Neural cell (in vitro differentiated cells): ENCODE measurements around the gene FOXE1. TPM values are rescaled to one million over a fixed set of nuclear protein-coding genes. Genes with fewer than 3 reads are reported as not detected.

Experiments used
- H2AFZ ChIP-seq: fragments of 200-600, 300-800 bp; sonication (generic), shearing (Covaris generic); 2 replicates; pipeline ENCODE4 v1.6.0; 2014; ENCODE audit warnings: low read depth, mild to moderate bottlenecking, antibody characterized with exemption, low read length, moderate library complexity
- H3F3A ChIP-seq: fragments of 200-600 bp; shearing (Covaris generic); 2 replicates; pipeline ENCODE4 v1.6.1; 2016; ENCODE audit warnings: mild to moderate bottlenecking, moderate library complexity, mixed read lengths, antibody characterized with exemption, low read length; ENCODE audit not compliant: insufficient read depth, poor library complexity, severe bottlenecking
- H3K27ac ChIP-seq: fragments of 200-600, 300-800 bp; sonication (generic), shearing (Covaris generic); 2 replicates; pipeline ENCODE4 v1.5.1; 2014; ENCODE audit warnings: mild to moderate bottlenecking, low read length, moderate library complexity
- H3K27me3 ChIP-seq: fragments of 300-800, 200-600 bp; sonication (generic), shearing (Covaris generic); 2 replicates; pipeline ENCODE4 v1.6.0; 2014; ENCODE audit warnings: mild to moderate bottlenecking, low read depth, low read length, moderate library complexity; ENCODE audit not compliant: insufficient read depth
- H3K36me3 ChIP-seq: fragments of 300-800, 200-600 bp; sonication (generic), shearing (Covaris generic); 2 replicates; pipeline ENCODE4 v1.5.1; 2014; ENCODE audit warnings: mild to moderate bottlenecking, antibody characterized with exemption, low read length, moderate library complexity; ENCODE audit not compliant: insufficient read depth
- H3K4me2 ChIP-seq: fragments of 300-800, 200-600 bp; sonication (generic), shearing (Covaris generic); 2 replicates; pipeline ENCODE4 v1.6.0; 2014; ENCODE audit warnings: mild to moderate bottlenecking, low read length
- H3K4me3 ChIP-seq: fragments of 300-800, 200-600 bp; sonication (generic), shearing (Covaris generic); 2 replicates; pipeline ENCODE4 v1.5.1; 2014; ENCODE audit warnings: mild to moderate bottlenecking, low read length, moderate library complexity
- H3K79me2 ChIP-seq: fragments of 200-600 bp; shearing (Covaris generic); replicated peaks from 2 replicates; pipeline ENCODE4 v1.6.0; 2014; ENCODE audit warnings: mild to moderate bottlenecking, low read length, moderate library complexity; ENCODE audit not compliant: insufficient read depth
- H3K9ac ChIP-seq: fragments of 300-800, 200-600 bp; sonication (generic), shearing (Covaris generic); 2 replicates; pipeline ENCODE4 v1.6.1; 2016; ENCODE audit warnings: mild to moderate bottlenecking, low read length, mixed read lengths
- H3K9me2 ChIP-seq: fragments of 200-600 bp; shearing (Covaris generic); 2 replicates; pipeline ENCODE4 v1.6.1; 2016; ENCODE audit warnings: mild to moderate bottlenecking, low read length, mixed read lengths; ENCODE audit not compliant: insufficient read depth
- H3K9me3 ChIP-seq: fragments of 200-600, 300-800 bp; sonication (generic), shearing (Covaris generic); 2 replicates; pipeline ENCODE4 v1.6.1; 2016; ENCODE audit warnings: mild to moderate bottlenecking, mixed run types, low read length, moderate library complexity, mixed read lengths
- H4K20me1 ChIP-seq: fragments of 200-600 bp; shearing (Covaris generic); 2 replicates; pipeline ENCODE4 v1.6.1; 2016; ENCODE audit warnings: mild to moderate bottlenecking, mixed run types; ENCODE audit not compliant: insufficient read depth
- CTCF ChIP-seq: fragments of 450-650 bp; IDR thresholded peaks from 2 replicates; pipeline ENCODE4 v1.5.1; 2014; ENCODE audit warnings: antibody characterized with exemption, mild to moderate bottlenecking, moderate library complexity; ENCODE audit not compliant: poor library complexity, severe bottlenecking
- EP300 ChIP-seq: fragments of 450-650 bp; conservative IDR thresholded peaks from 2 replicates; pipeline ENCODE4 v1.6.1; 2014; ENCODE audit warnings: antibody characterized with exemption, mild to moderate bottlenecking, moderate library complexity; ENCODE audit not compliant: poor library complexity, severe bottlenecking
- EZH2 ChIP-seq: fragments of 200-600, 300-800 bp; shearing (Covaris generic), sonication (generic); IDR thresholded peaks from 2 replicates; pipeline ENCODE4 v1.6.1; 2014; ENCODE audit warnings: antibody characterized with exemption, low read length, borderline replicate concordance, mild to moderate bottlenecking; ENCODE audit not compliant: insufficient read depth, poor library complexity, severe bottlenecking
- MXI1 ChIP-seq: fragments of 450-650 bp; conservative IDR thresholded peaks from 2 replicates; pipeline ENCODE4 v1.6.1; 2014; ENCODE audit warnings: antibody characterized with exemption, mild to moderate bottlenecking; ENCODE audit not compliant: poor library complexity, severe bottlenecking
- POLR2AphosphoS5 ChIP-seq: IDR thresholded peaks from 2 replicates; pipeline ENCODE4 v1.6.1; 2012
- RAD21 ChIP-seq: fragments of 450-650 bp; conservative IDR thresholded peaks from 2 replicates; pipeline ENCODE4 v1.6.1; 2014; ENCODE audit warnings: antibody characterized with exemption, mild to moderate bottlenecking, moderate library complexity
- REST ChIP-seq: IDR thresholded peaks from 2 replicates; pipeline ENCODE4 v1.6.1; 2012; ENCODE audit warnings: borderline replicate concordance
- SMC3 ChIP-seq: fragments of 450-650 bp; conservative IDR thresholded peaks from 2 replicates; pipeline ENCODE4 v1.6.1; 2014; ENCODE audit warnings: antibody characterized with exemption, mild to moderate bottlenecking, moderate library complexity; ENCODE audit not compliant: poor library complexity
- TAF1 ChIP-seq: IDR thresholded peaks from 2 replicates; pipeline ENCODE4 v1.6.1; 2012; ENCODE audit warnings: low read depth
- polyA plus RNA-seq: library from polyadenylated mRNA; depleted of rRNA; stranded (reverse); fragments of >200 nt; gene quantifications from 2 replicates; pipeline ENCODE4 v1.2.3, GENCODE V29; 2014

The FOXE1 gene
- polyA plus RNA-seq, 1 donor from 2014 or later: not detected

- no peaks in the 10 kb centered on the region for H3K9me2 ChIP-seq
- no peaks in the 10 kb centered on the region for H3K79me2 ChIP-seq
- no peak overlapping the region for H3K27ac ChIP-seq
- no peak overlapping the region for H3K4me3 ChIP-seq
- no peaks in the 10 kb centered on the region for H3K9me3 ChIP-seq
- no peak overlapping the region for H3K9ac ChIP-seq
- H4K20me1 ChIP-seq: no peaks in the 10 kb centered on the region
- no peak for TF ChIP-seq TAF1
- no peak for TF ChIP-seq POLR2AphosphoS5
- TF ChIP-seq EZH2: no peak
- no peak for TF ChIP-seq CTCF
- TF ChIP-seq REST: no peak
- no peak for TF ChIP-seq EP300
- no peak for TF ChIP-seq MXI1
- no peak for TF ChIP-seq SMC3
- TF ChIP-seq RAD21: no peak
- no peaks in the 10 kb centered on the region for H3K36me3 ChIP-seq
- no peaks in the 10 kb centered on the region for H3K27me3 ChIP-seq
- no peak overlapping the region for H2AFZ ChIP-seq
- no peak overlapping the region for H3K4me2 ChIP-seq
- no peaks in the 10 kb centered on the region for H3F3A ChIP-seq
Measured at GRCh38 chr9:97873425-97873824, 20.4 kb downstream of the FOXE1 start.

- Histone ChIP-seq H3K4me3 (no peak overlapping the region), H3K79me2 (no peaks in the 10 kb centered on the region), H4K20me1 (no peaks in the 10 kb centered on the region), H2AFZ (no peak overlapping the region), H3K27me3 (no peaks in the 10 kb centered on the region), H3K36me3 (no peaks in the 10 kb centered on the region), H3K4me2 (no peak overlapping the region), H3K9ac (no peak overlapping the region), H3F3A (no peaks in the 10 kb centered on the region), H3K27ac (no peak overlapping the region), H3K9me3 (no peaks in the 10 kb centered on the region), H3K9me2 (no peaks in the 10 kb centered on the region)
- TF ChIP-seq MXI1 (no peak), POLR2AphosphoS5 (no peak), TAF1 (no peak), SMC3 (no peak), REST (no peak), EP300 (no peak), RAD21 (no peak), CTCF (no peak), EZH2 (no peak)
Measured at GRCh38 chr9:97873882-97874281, 20.9 kb downstream of the FOXE1 start.
